HepG2 (cell line): ENCODE data around the gene GPR31. TPM values are rescaled to one million over a fixed set of nuclear protein-coding genes. Genes with fewer than 3 reads are reported as not detected.
"Not testable (repeated sequence)": the region's sequence is repeated elsewhere in the genome, so short reads cannot be mapped to it uniquely, and the experiment has no call there.

Experiments
- CREB1 ChIP-seq, 2 experiments: fragments of 450-650 bp in 1 of 2; IDR thresholded peaks; 2 replicates each; pipeline ENCODE4 v1.6.1; 2016 to 2017; ENCODE audit warnings: control low read depth in 1 of 2, mild to moderate bottlenecking in 1 of 2, missing compliant biosample characterization in 1 of 2, missing genetic modification characterization in 1 of 2
- ELF3 ChIP-seq: IDR thresholded peaks from 2 replicates; pipeline ENCODE4 v1.6.1; 2016; ENCODE audit warnings: missing genetic modification reagents, missing compliant biosample characterization
- ETV5 ChIP-seq: IDR thresholded peaks from 2 replicates; pipeline ENCODE4 v1.6.1; 2018; ENCODE audit warnings: missing biosample characterization, missing genetic modification reagents, inconsistent platforms, borderline replicate concordance
- FOSL2 ChIP-seq: sonication (generic); formaldehyde crosslinking; IDR thresholded peaks from 2 replicates; pipeline ENCODE4 v1.4.0; 2020; ENCODE audit warnings: missing genetic modification reagents
- FOXA1 ChIP-seq, 2 experiments: fragments of 450-650 bp in 1 of 2; sonication (generic) in 1 of 2; formaldehyde crosslinking in 1 of 2; IDR thresholded peaks; 2 replicates each; pipeline versions ENCODE4 v1.4.0 to v1.6.1; 2016 to 2020; ENCODE audit warnings: missing genetic modification reagents in 1 of 2
- HOMEZ ChIP-seq: IDR thresholded peaks from 2 replicates; pipeline ENCODE4 v1.6.1; 2016; ENCODE audit warnings: low read depth
- HOXA3 ChIP-seq: sonication (generic); formaldehyde crosslinking; IDR thresholded peaks from 2 replicates; pipeline ENCODE4 v1.5.0; 2020; ENCODE audit warnings: missing genetic modification reagents
- KDM1A ChIP-seq: IDR thresholded peaks from 2 replicates; pipeline ENCODE4 v1.6.1; 2016; ENCODE audit warnings: missing compliant biosample characterization
- KDM2A ChIP-seq: sonication (generic); formaldehyde crosslinking; IDR thresholded peaks from 2 replicates; pipeline ENCODE4 v1.4.0; 2020; ENCODE audit warnings: low read depth, missing genetic modification reagents, borderline replicate concordance
- MEIS2 ChIP-seq: sonication (generic); formaldehyde crosslinking; IDR thresholded peaks from 2 replicates; pipeline ENCODE4 v1.9.0; 2021; ENCODE audit warnings: mild to moderate bottlenecking, missing genetic modification reagents
- MXD3 ChIP-seq: IDR thresholded peaks from 2 replicates; pipeline ENCODE4 v1.6.1; 2016; ENCODE audit warnings: mild to moderate bottlenecking, missing biosample characterization, missing genetic modification reagents
- MYC ChIP-seq: sonication (generic); formaldehyde crosslinking; IDR thresholded peaks from 2 replicates; pipeline ENCODE4 v1.9.0; 2021; ENCODE audit warnings: missing genetic modification reagents, borderline replicate concordance
- RERE ChIP-seq: IDR thresholded peaks from 2 replicates; pipeline ENCODE4 v1.6.1; 2016; ENCODE audit warnings: low read depth, missing genetic modification reagents, missing compliant biosample characterization
- RXRB ChIP-seq: IDR thresholded peaks from 2 replicates; pipeline ENCODE4 v1.6.1; 2016; ENCODE audit warnings: borderline replicate concordance, missing genetic modification reagents, missing compliant biosample characterization
- TFDP2 ChIP-seq: sonication (generic); formaldehyde crosslinking; IDR thresholded peaks from 2 replicates; pipeline ENCODE4 v1.4.0; 2020; ENCODE audit warnings: missing genetic modification reagents
- YEATS2 ChIP-seq: sonication (generic); formaldehyde crosslinking; IDR thresholded peaks from 2 replicates; pipeline ENCODE4 v1.4.0; 2020; ENCODE audit warnings: missing genetic modification reagents, borderline replicate concordance
- ZBTB33 ChIP-seq: sonication (generic); formaldehyde crosslinking; IDR thresholded peaks from 2 replicates; pipeline ENCODE4 v1.4.0; 2020; ENCODE audit warnings: missing genetic modification reagents
- ZNF331 ChIP-seq: sonication (generic); formaldehyde crosslinking; IDR thresholded peaks from 2 replicates; pipeline ENCODE4 v1.4.0; 2020; ENCODE audit warnings: missing genetic modification reagents
- ZNF614 ChIP-seq: IDR thresholded peaks from 2 replicates; pipeline ENCODE4 v1.6.1; 2018; ENCODE audit warnings: missing biosample characterization, missing genetic modification reagents, inconsistent platforms, borderline replicate concordance
- ZNF652 ChIP-seq: IDR thresholded peaks from 2 replicates; pipeline ENCODE4 v1.6.1; 2016; ENCODE audit warnings: low read depth, borderline replicate concordance
- polyA plus RNA-seq, 8 experiments: library from polyadenylated mRNA; depleted of rRNA in 3 of 8; stranded (reverse) in 7 of 8; unstranded in 1 of 8; fragments of >200 nt; fragmentation: Illumina TruSeq in 4 of 8; extraction: Trizol in 4 of 8; gene quantifications; 2 replicates each; pipeline versions ENCODE4 v1.2.1 to v1.2.3, GENCODE V29; 2011 to 2016; ENCODE audit warnings: low read depth in 4 of 8, missing spikeins in 1 of 8, mixed read lengths in 1 of 8; ENCODE audit not compliant: insufficient read depth in 1 of 8
- total RNA-seq, 5 experiments: library from RNA; depleted of rRNA; stranded (reverse); fragments of >200 nt; fragmentation: Illumina TruSeq; extraction: Trizol; gene quantifications; 2 replicates each; pipeline ENCODE4 v1.2.3, GENCODE V29; 2016; ENCODE audit warnings: low read depth in 1 of 5

Gene GPR31
- total and polyA plus RNA-seq, 2 of the 13 experiments (the other 11 are each of a cell fraction or from before 2014, with no cell fraction given): not detected

GRCh38 chr6:167204059-167204348 lies 46.2 kb upstream of the GPR31 start (continued):
- peak; percentile 71; the same call in 1 of the 2 replicates for TF ChIP-seq HOMEZ (CRISPR knock-in tag)
- TF ChIP-seq ZNF652 (CRISPR knock-in tag): 0 out of 2 replicates have a peak, but pooled peaks have one; percentile 27
- not testable (repeated sequence) for TF ChIP-seq FOXA1, CREB1 (IDR thresholded peaks at IDR 0.05)
- peak; percentile 75 for TF ChIP-seq FOXA1 (CRISPR knock-in tag; IDR thresholded peaks at IDR 0.05)
- TF ChIP-seq CREB1 (CRISPR knock-in tag; IDR thresholded peaks at IDR 0.05): peak; percentile 35; the same call in 1 of the 2 replicates
- TF ChIP-seq ETV5 (CRISPR knock-in tag): peak; percentile 48; the same call in 1 of the 2 replicates
- peak; percentile 75; the same call in 1 of the 2 replicates for TF ChIP-seq RXRB (CRISPR knock-in tag)
- TF ChIP-seq TFDP2: peak; percentile 67
- TF ChIP-seq ZNF614: peak; percentile 93; the same call in 1 of the 2 replicates
- TF ChIP-seq YEATS2: peak; percentile 45; the same call in 1 of the 2 replicates
- peak; percentile 59; the same call in 1 of the 2 replicates for TF ChIP-seq ZBTB33 (CRISPR knock-in tag)
- peak; percentile 31; the same call in 1 of the 2 replicates for TF ChIP-seq KDM1A (CRISPR knock-in tag)
- TF ChIP-seq KDM2A (CRISPR knock-in tag): peak; percentile 37; the same call in 1 of the 2 replicates
- peak; percentile 66; the same call in 1 of the 2 replicates for TF ChIP-seq MYC
- TF ChIP-seq MEIS2 (CRISPR knock-in tag): peak; percentile 53; the same call in 1 of the 2 replicates
- peak; percentile 40; the same call in 1 of the 2 replicates for TF ChIP-seq ZNF331 (CRISPR knock-in tag)
- TF ChIP-seq FOSL2 (CRISPR knock-in tag): peak; percentile 96
- 0 out of 2 replicates have a peak, but pooled peaks have one; percentile 63 for TF ChIP-seq RERE (CRISPR knock-in tag)
- TF ChIP-seq MXD3 (CRISPR knock-in tag): 0 out of 2 replicates have a peak, but pooled peaks have one; percentile 28
- TF ChIP-seq ELF3: peak; percentile 53
- peak; percentile 93 for TF ChIP-seq HOXA3 (CRISPR knock-in tag)
